ENCODE measurements around the gene ANKRD42.
"Not testable (repeated sequence)": the region's sequence is repeated elsewhere in the genome, so short reads cannot be mapped to it uniquely, and the experiment has no call there.

DNA sequence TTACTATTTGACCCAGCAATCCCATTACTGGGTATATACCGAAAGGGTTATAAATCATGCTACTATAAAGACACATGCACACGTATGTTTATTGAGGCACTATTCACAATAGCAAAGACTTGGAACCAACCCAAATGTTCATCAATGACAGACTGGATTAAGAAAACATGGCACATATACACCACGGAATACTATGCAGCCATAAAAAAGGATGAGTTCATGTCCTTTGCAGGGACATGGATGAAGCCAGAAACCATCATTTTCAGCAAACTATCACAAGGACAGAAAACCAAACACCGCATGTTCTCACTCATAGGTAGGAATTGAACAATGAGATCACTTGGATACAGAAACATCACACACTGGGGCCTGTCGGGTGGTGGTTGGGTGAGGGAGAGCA lies 78.2 kb downstream of the ANKRD42 start:
- TF ChIP-seq, protein P1, sequence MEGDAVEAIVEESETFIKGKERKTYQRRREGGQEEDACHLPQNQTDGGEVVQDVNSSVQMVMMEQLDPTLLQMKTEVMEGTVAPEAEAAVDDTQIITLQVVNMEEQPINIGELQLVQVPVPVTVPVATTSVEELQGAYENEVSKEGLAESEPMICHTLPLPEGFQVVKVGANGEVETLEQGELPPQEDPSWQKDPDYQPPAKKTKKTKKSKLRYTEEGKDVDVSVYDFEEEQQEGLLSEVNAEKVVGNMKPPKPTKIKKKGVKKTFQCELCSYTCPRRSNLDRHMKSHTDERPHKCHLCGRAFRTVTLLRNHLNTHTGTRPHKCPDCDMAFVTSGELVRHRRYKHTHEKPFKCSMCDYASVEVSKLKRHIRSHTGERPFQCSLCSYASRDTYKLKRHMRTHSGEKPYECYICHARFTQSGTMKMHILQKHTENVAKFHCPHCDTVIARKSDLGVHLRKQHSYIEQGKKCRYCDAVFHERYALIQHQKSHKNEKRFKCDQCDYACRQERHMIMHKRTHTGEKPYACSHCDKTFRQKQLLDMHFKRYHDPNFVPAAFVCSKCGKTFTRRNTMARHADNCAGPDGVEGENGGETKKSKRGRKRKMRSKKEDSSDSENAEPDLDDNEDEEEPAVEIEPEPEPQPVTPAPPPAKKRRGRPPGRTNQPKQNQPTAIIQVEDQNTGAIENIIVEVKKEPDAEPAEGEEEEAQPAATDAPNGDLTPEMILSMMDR (IDR thresholded peaks at IDR 0.05): not testable (repeated sequence)
- TF ChIP-seq POLR2A (IDR thresholded peaks at IDR 0.05): not testable (repeated sequence)

Measured in right lobe of liver (tissue), 4 donors.